ENCODE results near the gene GPX4. TPM values are rescaled to one million over a fixed set of nuclear protein-coding genes. Genes with fewer than 3 reads are reported as not detected.
A peak's percentile ranks its signal among the peaks of the same experiment; 100 is the strongest.

The GPX4 gene
- total RNA-seq, 6 donors from 2014 or later = 370 to 717 (median 484) TPM

DNA sequence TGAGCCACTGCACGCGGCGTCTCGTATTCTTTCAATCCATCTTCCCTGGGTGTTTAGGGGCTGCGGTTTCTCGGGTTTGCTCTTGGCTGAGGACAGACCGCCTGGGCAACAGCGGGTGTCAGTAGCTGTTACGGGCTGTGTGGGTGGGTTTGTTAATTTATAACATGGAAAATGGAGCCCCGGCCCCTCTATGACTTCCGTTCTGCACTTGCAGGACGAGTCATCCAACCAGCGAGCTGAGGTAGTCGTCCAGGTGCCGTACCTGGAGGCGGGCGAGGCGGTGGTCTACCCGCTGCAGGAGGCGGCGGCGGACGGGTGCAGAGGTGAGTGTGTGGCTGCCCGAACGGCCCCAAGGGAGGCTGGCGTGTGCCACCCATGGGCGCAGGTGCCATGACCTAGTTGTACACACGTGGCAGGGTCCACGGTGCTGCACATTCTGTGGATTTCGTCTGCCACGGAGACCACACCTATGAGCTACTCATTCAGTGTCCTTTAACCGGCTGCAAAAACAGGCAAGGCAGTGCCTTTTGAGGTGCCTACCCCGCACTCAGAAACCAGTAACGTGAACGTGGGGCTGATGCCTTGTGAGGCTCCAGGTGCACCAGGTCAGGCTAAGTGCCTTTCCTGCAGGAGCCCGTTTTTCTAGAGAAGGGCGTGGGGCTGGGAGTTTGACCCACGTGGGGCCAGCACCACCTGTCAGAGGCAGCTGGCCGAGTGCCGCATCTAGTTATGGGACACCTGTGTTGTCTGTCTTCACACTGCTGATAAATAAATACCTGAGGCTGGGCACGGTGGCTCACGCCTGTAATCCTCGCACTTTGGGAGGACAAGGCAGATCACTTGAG is 19.5 kb upstream of the GPX4 start:
- H3K36me3 ChIP-seq = peaks cover 11 to 96% (median 89%) of the 10 kb centered on the region in 4 donors
- no peaks in the 10 kb centered on the region for H3K9me3 ChIP-seq
- ATAC-seq (ENCODE audit: low FRiP score in 2 of 2) (no peak), DNase-seq (peak in 1 of 2 donors; percentile 76)
- no peak overlapping the region for H3K27ac ChIP-seq
- TF ChIP-seq POLR2AphosphoS5 (IDR thresholded peaks at IDR 0.05) (no peak), POLR2A (IDR thresholded peaks at IDR 0.05) (no peak), EP300 (IDR thresholded peaks at IDR 0.05) (no peak)
- TF ChIP-seq, protein P1, sequence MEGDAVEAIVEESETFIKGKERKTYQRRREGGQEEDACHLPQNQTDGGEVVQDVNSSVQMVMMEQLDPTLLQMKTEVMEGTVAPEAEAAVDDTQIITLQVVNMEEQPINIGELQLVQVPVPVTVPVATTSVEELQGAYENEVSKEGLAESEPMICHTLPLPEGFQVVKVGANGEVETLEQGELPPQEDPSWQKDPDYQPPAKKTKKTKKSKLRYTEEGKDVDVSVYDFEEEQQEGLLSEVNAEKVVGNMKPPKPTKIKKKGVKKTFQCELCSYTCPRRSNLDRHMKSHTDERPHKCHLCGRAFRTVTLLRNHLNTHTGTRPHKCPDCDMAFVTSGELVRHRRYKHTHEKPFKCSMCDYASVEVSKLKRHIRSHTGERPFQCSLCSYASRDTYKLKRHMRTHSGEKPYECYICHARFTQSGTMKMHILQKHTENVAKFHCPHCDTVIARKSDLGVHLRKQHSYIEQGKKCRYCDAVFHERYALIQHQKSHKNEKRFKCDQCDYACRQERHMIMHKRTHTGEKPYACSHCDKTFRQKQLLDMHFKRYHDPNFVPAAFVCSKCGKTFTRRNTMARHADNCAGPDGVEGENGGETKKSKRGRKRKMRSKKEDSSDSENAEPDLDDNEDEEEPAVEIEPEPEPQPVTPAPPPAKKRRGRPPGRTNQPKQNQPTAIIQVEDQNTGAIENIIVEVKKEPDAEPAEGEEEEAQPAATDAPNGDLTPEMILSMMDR (IDR thresholded peaks at IDR 0.05) = no peak
- WGBS, 2 donors = 86 to 92% methylated on average over 43 of the region's 43 CpGs
- H3K4me3 ChIP-seq = no peak overlapping the region
- H3K4me1 ChIP-seq = peaks cover 15 to 48% (median 25%) of the 10 kb centered on the region in 4 donors
- H3K27me3 ChIP-seq = no peaks in the 10 kb centered on the region

DNA sequence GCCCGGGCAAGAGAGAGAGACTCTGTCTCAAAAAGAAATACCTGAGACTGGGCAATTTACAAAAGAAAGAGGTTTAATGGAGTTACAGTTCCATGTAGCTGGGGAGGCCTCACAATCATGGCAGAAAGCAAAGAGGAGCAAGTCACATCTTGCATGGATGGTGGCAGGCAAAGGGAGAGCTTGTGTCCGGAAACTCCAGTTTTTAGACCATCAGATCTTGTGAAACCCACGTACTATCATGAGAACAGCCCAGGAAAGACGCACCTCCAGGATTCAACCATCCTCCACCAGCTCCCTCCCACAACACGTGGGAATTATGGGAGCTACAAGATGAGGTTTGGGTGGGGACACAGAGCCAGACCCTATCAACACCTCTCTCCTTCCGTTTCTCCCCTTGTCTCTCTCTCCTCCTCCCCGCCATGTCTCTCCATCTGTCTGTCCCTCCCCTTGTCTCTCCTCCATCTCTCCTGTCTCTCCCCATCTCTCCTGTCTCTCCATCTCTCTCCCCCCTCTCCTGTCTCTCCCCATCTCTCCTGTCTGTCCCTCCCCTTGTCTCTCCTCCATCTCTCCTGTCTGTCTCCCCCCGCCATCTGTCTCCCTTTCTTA is 18.6 kb upstream of the GPX4 start:
- H3K36me3 ChIP-seq = peaks cover 10 to 96% (median 85%) of the 10 kb centered on the region in 4 donors
- 84% methylated on average over 8 of the region's 8 CpGs for WGBS, 2 donors
- DNase-seq (no peak), ATAC-seq (ENCODE audit: low FRiP score in 2 of 2) (no peak)
- no peaks in the 10 kb centered on the region for H3K27me3 ChIP-seq
- H3K4me3 ChIP-seq = no peak overlapping the region
- H3K4me1 ChIP-seq = peaks cover 15 to 49% (median 28%) of the 10 kb centered on the region in 4 donors
- no peak for TF ChIP-seq EP300 (IDR thresholded peaks at IDR 0.05)
- no peak for TF ChIP-seq POLR2A (IDR thresholded peaks at IDR 0.05)
- TF ChIP-seq POLR2AphosphoS5 (IDR thresholded peaks at IDR 0.05) = no peak
- TF ChIP-seq, protein P1 (IDR thresholded peaks at IDR 0.05) = no peak
- H3K27ac ChIP-seq = no peak overlapping the region
- H3K9me3 ChIP-seq = no peaks in the 10 kb centered on the region

DNA sequence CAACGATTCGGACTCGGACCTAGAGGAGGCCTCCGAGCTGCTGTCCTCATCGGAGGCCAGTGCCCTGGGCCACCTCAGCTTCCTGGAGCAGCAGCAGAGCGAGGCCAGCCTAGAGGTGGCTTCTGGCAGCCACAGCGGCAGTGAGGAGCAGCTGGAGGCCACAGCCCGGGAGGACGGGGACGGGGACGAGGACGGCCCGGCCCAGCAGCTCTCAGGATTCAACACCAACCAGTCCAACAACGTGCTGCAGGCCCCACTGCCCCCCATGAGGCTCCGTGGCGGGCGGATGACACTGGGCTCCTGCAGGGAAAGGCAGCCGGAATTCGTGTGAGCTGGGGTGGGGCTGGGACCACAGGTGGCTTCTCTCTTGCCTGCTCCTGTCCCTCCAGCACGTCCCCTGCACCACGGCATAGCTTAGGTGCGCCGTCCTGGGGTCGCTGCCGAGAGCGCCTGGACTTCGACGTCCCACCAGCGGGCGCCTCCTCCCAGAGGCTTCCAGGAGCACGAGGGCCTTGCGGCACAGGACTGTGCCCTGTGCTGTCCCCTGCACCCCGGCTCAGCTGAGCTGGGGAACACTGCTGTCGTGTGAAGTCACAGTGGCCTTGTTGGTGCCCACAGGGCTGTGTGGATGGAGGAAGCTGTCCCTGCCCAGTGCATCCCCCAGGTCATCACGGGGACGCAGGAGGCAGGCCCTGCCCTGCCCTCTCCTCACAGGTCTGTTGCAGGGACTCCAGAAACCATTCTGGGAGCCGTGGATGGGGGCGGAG is 17.9 kb upstream of the GPX4 start:
- Histone ChIP-seq H3K27ac (peak overlapping the region in 2 of 4 donors; percentile 79 to 81), H3K4me3 (no peak overlapping the region), H3K4me1 (peaks cover 15 to 48% (median 28%) of the 10 kb centered on the region in 4 donors), H3K36me3 (peaks cover 9 to 94% (median 83%) of the 10 kb centered on the region in 4 donors), H3K9me3 (no peaks in the 10 kb centered on the region), H3K27me3 (no peaks in the 10 kb centered on the region)
- DNase-seq (peak in 1 of 2 donors; percentile 81), ATAC-seq (ENCODE audit: low FRiP score in 2 of 2) (no peak)
- TF ChIP-seq, protein P1 (IDR thresholded peaks at IDR 0.05) = no peak
- TF ChIP-seq POLR2A (IDR thresholded peaks at IDR 0.05) = no peak
- TF ChIP-seq POLR2AphosphoS5 (IDR thresholded peaks at IDR 0.05) = no peak
- TF ChIP-seq EP300 (IDR thresholded peaks at IDR 0.05) = no peak
- 83 to 89% methylated on average over 23 to 28 of the region's 38 CpGs for WGBS, 2 donors

DNA sequence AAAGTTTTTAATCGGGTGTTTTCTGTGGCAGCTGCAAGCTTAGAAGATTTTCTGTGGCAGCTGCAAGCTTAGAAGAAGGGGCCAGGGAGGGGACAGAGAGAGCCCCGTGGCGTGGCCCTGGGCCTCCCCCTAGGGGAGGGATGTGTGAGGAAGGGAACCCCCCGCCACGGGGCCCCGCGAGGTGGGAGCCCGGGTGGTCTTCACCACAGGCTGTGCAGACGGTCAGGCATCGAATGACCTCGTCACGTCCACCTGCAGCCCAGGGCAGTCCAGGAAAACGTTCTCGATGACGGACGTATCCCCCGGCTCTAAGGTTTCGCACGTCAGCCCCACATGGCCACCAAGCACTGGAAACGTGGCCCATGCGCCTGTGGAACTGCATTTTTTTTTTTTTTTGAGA is 17.2 kb upstream of the GPX4 start:
- ATAC-seq (ENCODE audit: low FRiP score in 2 of 2) (no peak), DNase-seq (peak in 1 of 2 donors; percentile 69)
- no peak for TF ChIP-seq POLR2A (IDR thresholded peaks at IDR 0.05)
- no peak for TF ChIP-seq EP300 (IDR thresholded peaks at IDR 0.05)
- no peak for TF ChIP-seq POLR2AphosphoS5 (IDR thresholded peaks at IDR 0.05)
- TF ChIP-seq, protein P1 (IDR thresholded peaks at IDR 0.05) = no peak
- Histone ChIP-seq H3K36me3 (peaks cover 15 to 94% (median 83%) of the 10 kb centered on the region in 4 donors), H3K27me3 (no peaks in the 10 kb centered on the region), H3K27ac (peak overlapping the region; percentile 63 to 83 (median 80)), H3K4me3 (no peak overlapping the region), H3K9me3 (no peaks in the 10 kb centered on the region), H3K4me1 (peaks cover 15 to 41% (median 26%) of the 10 kb centered on the region in 4 donors)
- 81 to 83% methylated on average over 19 to 21 of the region's 21 CpGs for whole genome bisulfite sequencing, 2 donors
